Stomach smooth muscle (tissue), 2 donors: Measurements from ENCODE around the gene DCC.

Experiments used
- H3K27ac ChIP-seq: one replicate; pipeline ENCODE4 v1.7.0; 2013; ENCODE audit warnings: mild to moderate bottlenecking, low read length, inconsistent platforms
- H3K27me3 ChIP-seq, 2 donors: one replicate each; pipeline ENCODE4 v1.7.0; 2013; ENCODE audit warnings: low read length in 2 of 2; ENCODE audit not compliant: insufficient read depth in 2 of 2, control insufficient read depth in 1 of 2
- H3K36me3 ChIP-seq, 2 donors: one replicate each; pipeline ENCODE4 v1.7.0; 2013; ENCODE audit warnings: low read length in 2 of 2; ENCODE audit not compliant: control insufficient read depth in 2 of 2, insufficient read depth in 2 of 2
- H3K4me1 ChIP-seq: one replicate; pipeline ENCODE4 v1.7.0; 2013; ENCODE audit warnings: low read length; ENCODE audit not compliant: control insufficient read depth, insufficient read depth
- H3K4me3 ChIP-seq, 2 donors: one replicate each; pipeline ENCODE4 v1.7.0; 2013; ENCODE audit warnings: low read length in 2 of 2
- H3K9ac ChIP-seq, 2 donors: one replicate each; pipeline ENCODE4 v1.7.0; 2013; ENCODE audit warnings: low read length in 2 of 2, mild to moderate bottlenecking in 1 of 2
- H3K9me3 ChIP-seq, 2 donors: one replicate each; pipeline ENCODE4 v1.7.0; 2013; ENCODE audit warnings: low read length in 2 of 2; ENCODE audit not compliant: control insufficient read depth in 2 of 2
- donor health status: healthy.
- donor health status: Pancreatic carcinoma.

DCC gene

DNA sequence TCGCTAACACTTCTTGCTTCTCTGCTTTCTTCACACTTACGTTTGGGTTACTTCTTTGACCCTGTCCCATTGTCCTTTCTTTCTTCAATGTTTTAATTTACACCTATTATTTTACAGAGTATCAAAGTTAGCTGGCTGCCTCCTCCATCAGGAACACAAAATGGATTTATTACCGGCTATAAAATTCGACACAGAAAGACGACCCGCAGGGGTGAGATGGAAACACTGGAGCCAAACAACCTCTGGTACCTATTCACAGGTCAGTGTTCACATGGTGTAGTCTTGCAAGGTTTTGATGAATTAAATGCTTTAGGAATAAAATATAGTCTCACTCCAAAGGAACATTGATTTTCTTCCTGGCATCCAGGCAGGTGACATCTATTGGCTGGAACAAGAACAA is 965.5 kb downstream of the DCC start:
- Histone ChIP-seq H3K27me3 (no peaks in the 10 kb centered on the region), H3K4me3 (no peak overlapping the region), H3K36me3 (no peaks in the 10 kb centered on the region), H3K9me3 (no peaks in the 10 kb centered on the region), H3K9ac (no peak overlapping the region), H3K27ac (no peak overlapping the region), H3K4me1 (no peaks in the 10 kb centered on the region)

GRCh38 chr18:53319628-53320027 is 979.6 kb downstream of the DCC start:
- Histone ChIP-seq H3K9me3 (no peaks in the 10 kb centered on the region), H3K9ac (no peak overlapping the region), H3K4me1 (no peaks in the 10 kb centered on the region), H3K4me3 (no peak overlapping the region), H3K27me3 (no peaks in the 10 kb centered on the region), H3K27ac (no peak overlapping the region), H3K36me3 (no peaks in the 10 kb centered on the region)

DNA sequence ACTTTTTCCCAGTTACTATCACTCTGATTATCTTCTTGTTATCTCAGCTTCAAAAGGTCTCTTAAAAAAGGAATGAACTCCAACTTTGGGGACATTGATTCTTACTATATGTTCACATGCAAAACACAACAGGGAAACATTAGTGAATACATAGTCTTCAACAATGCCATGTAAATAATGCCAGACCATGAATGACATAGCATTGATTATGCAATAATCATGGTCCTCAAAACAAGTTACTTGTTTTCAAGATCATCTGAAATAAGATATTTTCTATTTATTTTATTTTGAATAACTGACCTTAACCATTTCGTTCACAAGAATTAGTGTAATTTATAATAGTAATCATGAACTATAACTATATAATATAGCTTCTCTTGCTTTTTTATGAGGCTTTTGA is 982.2 kb downstream of the DCC start:
- Histone ChIP-seq H3K4me1 (no peaks in the 10 kb centered on the region), H3K9ac (no peak overlapping the region), H3K36me3 (no peaks in the 10 kb centered on the region), H3K27ac (no peak overlapping the region), H3K27me3 (no peaks in the 10 kb centered on the region), H3K9me3 (no peaks in the 10 kb centered on the region), H3K4me3 (no peak overlapping the region)

DNA sequence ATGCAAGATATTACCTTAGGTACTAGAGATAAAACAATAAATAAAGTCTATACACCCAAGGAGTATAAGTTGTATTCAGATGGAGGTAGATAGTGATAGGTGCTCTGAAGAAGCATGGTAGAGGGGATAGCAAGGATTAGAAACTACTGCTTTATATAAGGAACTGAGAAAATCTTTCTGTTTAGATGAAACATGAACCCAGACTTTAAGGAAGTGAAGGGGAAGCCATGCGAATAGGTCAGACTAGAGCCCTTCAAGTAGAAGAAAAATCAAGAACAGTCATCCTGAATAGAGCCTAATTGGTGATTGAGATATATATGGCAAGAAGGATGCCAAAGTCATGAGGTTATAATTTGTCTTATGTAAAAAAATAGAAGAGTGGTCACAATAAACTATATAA is 984.4 kb downstream of the DCC start:
- Histone ChIP-seq H3K27ac (no peak overlapping the region), H3K27me3 (no peaks in the 10 kb centered on the region), H3K36me3 (no peaks in the 10 kb centered on the region), H3K4me1 (no peaks in the 10 kb centered on the region), H3K9me3 (no peaks in the 10 kb centered on the region), H3K9ac (no peak overlapping the region), H3K4me3 (no peak overlapping the region)

DNA sequence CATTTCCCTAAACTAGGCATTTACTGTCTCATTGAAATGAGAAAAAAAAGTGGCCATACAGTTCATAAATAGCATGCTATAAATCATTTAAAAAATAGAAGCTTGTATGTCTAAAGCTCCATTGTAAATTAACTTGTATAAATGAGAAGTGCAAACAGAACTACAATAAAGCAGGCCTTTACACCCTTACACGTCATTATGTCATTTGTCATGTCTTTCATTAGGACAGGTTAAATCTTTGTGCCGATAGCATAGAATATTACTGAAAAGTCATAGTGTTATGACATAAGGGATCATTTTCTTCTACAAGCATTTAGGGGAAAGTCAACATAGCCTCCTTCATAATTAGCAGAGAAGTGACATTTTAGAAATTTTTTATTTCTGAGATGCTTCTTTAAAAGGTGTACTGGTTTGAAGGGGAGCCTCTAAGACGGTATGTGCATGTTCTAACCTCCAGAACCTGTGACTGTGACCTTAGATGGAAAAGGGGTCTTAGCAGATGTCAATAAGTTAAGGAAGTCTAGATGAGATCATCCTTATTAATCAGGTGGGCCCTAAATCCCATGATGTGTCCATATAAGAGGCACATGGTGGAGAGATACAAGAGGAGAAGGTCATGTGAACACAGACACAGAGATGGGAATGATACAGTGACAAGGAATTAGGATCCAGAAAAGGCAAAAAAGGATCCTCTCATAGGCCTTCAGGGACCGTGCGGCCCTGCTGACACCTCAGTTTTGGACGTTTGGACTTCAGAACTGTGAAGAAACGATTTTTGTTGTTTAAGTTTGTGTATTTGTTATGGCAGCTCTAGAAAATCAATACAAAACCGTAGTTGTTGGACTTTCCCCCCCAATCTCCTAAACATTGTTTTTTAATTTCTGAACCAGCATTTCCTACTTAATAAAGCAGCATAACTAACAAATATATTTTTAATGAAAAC is 1020.8 kb downstream of the DCC start:
- H3K27ac ChIP-seq = no peak overlapping the region
- no peaks in the 10 kb centered on the region for H3K27me3 ChIP-seq
- H3K4me1 ChIP-seq = no peaks in the 10 kb centered on the region
- no peaks in the 10 kb centered on the region for H3K36me3 ChIP-seq
- no peak overlapping the region for H3K4me3 ChIP-seq
- no peaks in the 10 kb centered on the region for H3K9me3 ChIP-seq
- H3K9ac ChIP-seq = no peak overlapping the region

- no peaks in the 10 kb centered on the region for H3K27me3 ChIP-seq
- no peak overlapping the region for H3K27ac ChIP-seq
- no peak overlapping the region for H3K9ac ChIP-seq
- H3K36me3 ChIP-seq = no peaks in the 10 kb centered on the region
- H3K4me1 ChIP-seq = no peaks in the 10 kb centered on the region
- peaks cover 0 to 2% of the 10 kb centered on the region in 2 donors for H3K9me3 ChIP-seq
- no peak overlapping the region for H3K4me3 ChIP-seq
Measured at GRCh38 chr18:53375621-53376020, 1035.6 kb downstream of the DCC start.

GRCh38 chr18:53380063-53380639 is 1040.2 kb downstream of the DCC start:
- Histone ChIP-seq H3K27me3 (no peaks in the 10 kb centered on the region), H3K36me3 (no peaks in the 10 kb centered on the region), H3K27ac (no peak overlapping the region), H3K4me3 (no peak overlapping the region), H3K9me3 (no peaks in the 10 kb centered on the region), H3K4me1 (no peaks in the 10 kb centered on the region), H3K9ac (no peak overlapping the region)

DNA sequence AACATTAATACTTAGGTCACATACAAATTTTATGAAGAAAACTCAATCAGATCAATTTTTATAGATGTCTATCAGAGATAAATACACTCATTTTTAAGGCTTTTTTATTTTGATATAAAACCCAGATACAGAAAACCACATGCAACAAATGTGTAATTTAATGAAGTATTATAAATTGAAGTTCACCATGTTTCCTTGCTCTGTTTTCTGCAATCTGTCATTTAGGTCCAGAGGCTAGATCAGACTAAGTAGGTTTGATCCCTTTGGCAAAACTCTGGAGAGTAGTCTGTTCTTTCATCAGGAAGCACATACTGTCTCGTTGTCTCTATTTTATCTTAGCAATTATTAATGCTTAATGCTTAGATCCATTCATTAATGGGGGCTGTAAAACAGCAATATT is 1042.9 kb downstream of the DCC start:
- no peaks in the 10 kb centered on the region for H3K36me3 ChIP-seq
- H3K27me3 ChIP-seq = no peaks in the 10 kb centered on the region
- H3K9ac ChIP-seq = no peak overlapping the region
- no peaks in the 10 kb centered on the region for H3K4me1 ChIP-seq
- H3K27ac ChIP-seq = no peak overlapping the region
- H3K9me3 ChIP-seq = no peaks in the 10 kb centered on the region
- no peak overlapping the region for H3K4me3 ChIP-seq

DNA sequence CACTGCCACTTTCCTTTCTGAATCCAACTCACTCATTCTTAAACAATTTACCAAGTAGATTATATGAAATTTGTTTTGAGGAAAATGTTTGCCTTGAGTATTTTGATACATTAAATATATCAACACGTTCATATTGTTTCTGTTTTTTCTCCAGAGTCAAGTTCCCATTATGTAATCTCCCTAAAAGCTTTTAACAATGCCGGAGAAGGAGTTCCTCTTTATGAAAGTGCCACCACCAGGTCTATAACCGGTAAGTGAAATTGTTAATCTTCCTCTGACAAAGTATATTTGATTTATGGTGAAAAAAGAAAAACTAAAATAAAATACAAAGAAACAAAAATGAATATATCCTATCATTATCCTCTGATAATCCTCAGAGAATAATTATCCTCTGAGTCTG is 1045.9 kb downstream of the DCC start:
- Histone ChIP-seq H3K9ac (no peak overlapping the region), H3K36me3 (no peaks in the 10 kb centered on the region), H3K9me3 (no peaks in the 10 kb centered on the region)

DNA sequence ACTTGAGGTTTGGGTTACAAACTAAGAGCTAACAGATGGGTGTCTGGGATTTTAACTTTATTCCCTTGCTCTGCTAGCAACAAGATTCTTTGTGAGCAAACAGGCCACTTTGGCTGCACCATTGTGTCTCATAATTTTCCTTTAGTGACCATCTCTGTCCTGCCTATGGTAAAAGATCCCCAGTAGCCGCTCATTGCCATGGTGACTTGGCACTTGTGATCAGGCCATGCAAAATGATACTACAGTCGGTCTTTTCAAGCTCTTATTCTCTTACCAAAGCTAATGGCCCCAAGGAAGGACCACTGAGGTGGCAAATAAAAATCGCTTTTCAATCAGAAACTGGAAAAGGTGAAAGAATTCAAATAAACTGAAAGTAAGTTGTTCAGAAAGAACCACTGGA is 1047.6 kb downstream of the DCC start:
- Histone ChIP-seq H3K9ac (no peak overlapping the region), H3K4me1 (no peaks in the 10 kb centered on the region), H3K36me3 (no peaks in the 10 kb centered on the region), H3K4me3 (no peak overlapping the region), H3K9me3 (no peaks in the 10 kb centered on the region), H3K27ac (no peak overlapping the region), H3K27me3 (no peaks in the 10 kb centered on the region)

More for the DNA sequence above, 1045.9 kb downstream of the DCC start:
- no peak overlapping the region for H3K4me3 ChIP-seq
- H3K27ac ChIP-seq = no peak overlapping the region
- H3K27me3 ChIP-seq = no peaks in the 10 kb centered on the region
- no peaks in the 10 kb centered on the region for H3K4me1 ChIP-seq

DNA sequence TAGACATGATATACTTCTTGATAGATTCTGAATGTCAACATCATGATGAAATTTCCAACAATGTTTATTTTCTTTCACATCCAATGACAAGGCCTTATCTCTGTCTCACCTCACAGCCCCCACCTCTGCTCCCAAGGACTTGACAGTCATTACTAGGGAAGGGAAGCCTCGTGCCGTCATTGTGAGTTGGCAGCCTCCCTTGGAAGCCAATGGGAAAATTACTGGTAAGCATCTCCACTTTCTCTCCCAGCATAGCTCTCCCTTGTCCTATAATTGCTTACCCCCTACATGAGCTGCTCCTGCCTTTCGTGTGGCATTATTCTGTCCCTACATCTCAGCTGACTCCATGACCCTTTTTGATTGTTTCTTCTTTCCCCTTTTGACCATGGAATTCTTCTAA is 1062.7 kb downstream of the DCC start:
- no peak overlapping the region for H3K4me3 ChIP-seq
- H3K9ac ChIP-seq = no peak overlapping the region
- H3K9me3 ChIP-seq = no peaks in the 10 kb centered on the region
- H3K27me3 ChIP-seq = no peaks in the 10 kb centered on the region
- H3K36me3 ChIP-seq = no peaks in the 10 kb centered on the region
- H3K27ac ChIP-seq = no peak overlapping the region
- H3K4me1 ChIP-seq = no peaks in the 10 kb centered on the region
